ENCODE data around the gene TCTN3.
"Not testable (repeated sequence)": the region's sequence is repeated elsewhere in the genome, so short reads cannot be mapped to it uniquely, and the experiment has no call there.

The TCTN3 gene

GRCh38 chr10:95683966-95684365 is 9.8 kb downstream of the TCTN3 start:
- DNase-seq = no peak

- no peak for DNase-seq
Observed at GRCh38 chr10:95675403-95676116, 18.2 kb downstream of the TCTN3 start.

GRCh38 chr10:95674643-95675042 is 19.1 kb downstream of the TCTN3 start:
- no peak for DNase-seq

- not testable (repeated sequence) for DNase-seq
Observed at GRCh38 chr10:95672641-95673040, 21.1 kb downstream of the TCTN3 start.

- DNase-seq = no peak
Observed at GRCh38 chr10:95664543-95664942, 29.2 kb downstream of the TCTN3 start.

GRCh38 chr10:95663496-95663895 is 30.2 kb downstream of the TCTN3 start:
- no peak for DNase-seq

- no peak for DNase-seq
Observed at GRCh38 chr10:95661818-95662217, 31.9 kb downstream of the TCTN3 start.

- DNase-seq = no peak
Observed at GRCh38 chr10:95660283-95660682, 33.4 kb downstream of the TCTN3 start.

- no peak for DNase-seq
Observed at GRCh38 chr10:95657250-95657649, 36.5 kb downstream of the TCTN3 start.

GRCh38 chr10:95656291-95657164 is 37.2 kb downstream of the TCTN3 start, which contains the start of gene ALDH18A1:
Gene ALDH18A1, minus strand, starts transcription at chr10:95656711. Its CDS starts 3,334 bp downstream, at chr10:95653377.
- peak; percentile 74 for DNase-seq

GRCh38 chr10:95655571-95656290 is 38.0 kb downstream of the TCTN3 start:
- no peak for DNase-seq

- DNase-seq = no peak
Observed at GRCh38 chr10:95653895-95654294, 39.8 kb downstream of the TCTN3 start.

GRCh38 chr10:95651346-95652060 is 42.2 kb downstream of the TCTN3 start:
- no peak for DNase-seq

GRCh38 chr10:95650232-95650631 is 43.5 kb downstream of the TCTN3 start:
- DNase-seq = no peak

- DNase-seq = no peak
Observed at GRCh38 chr10:95648138-95648537, 45.6 kb downstream of the TCTN3 start.

GRCh38 chr10:95646160-95646559 is 47.6 kb downstream of the TCTN3 start:
- no peak for DNase-seq

- DNase-seq = no peak
Observed at GRCh38 chr10:95644901-95645300, 48.8 kb downstream of the TCTN3 start.

GRCh38 chr10:95640891-95641315 is 52.8 kb downstream of the TCTN3 start:
- no peak for DNase-seq

GRCh38 chr10:95637911-95638310 is 55.8 kb downstream of the TCTN3 start:
- no peak for DNase-seq

GRCh38 chr10:95637140-95637539 is 56.6 kb downstream of the TCTN3 start:
- no peak for DNase-seq

- no peak for DNase-seq
Observed at GRCh38 chr10:95635319-95635733, 58.4 kb downstream of the TCTN3 start.

- DNase-seq = no peak
Observed at GRCh38 chr10:95628786-95629185, 64.9 kb downstream of the TCTN3 start.

GRCh38 chr10:95626500-95626899 is 67.2 kb downstream of the TCTN3 start:
- no peak for DNase-seq
